Panc1 (cell line): ENCODE measurements around the gene BPNT1.

ENCODE experiments used
- CTCF ChIP-seq: fragments of 450-650 bp; IDR thresholded peaks from 2 replicates; pipeline ENCODE4 v1.5.1; 2017; ENCODE audit warnings: mild to moderate bottlenecking
- POLR2AphosphoS5 ChIP-seq: IDR thresholded peaks from 2 replicates; pipeline ENCODE4 v1.6.1; 2012; ENCODE audit warnings: mild to moderate bottlenecking, low read depth, low read length, moderate library complexity
- SIN3A ChIP-seq: IDR thresholded peaks from 2 replicates; pipeline ENCODE4 v1.6.1; 2012; ENCODE audit warnings: low read depth, mild to moderate bottlenecking, low read length, moderate library complexity, borderline replicate concordance; ENCODE audit not compliant: insufficient read depth
- TCF7L2 ChIP-seq: IDR thresholded peaks from 2 replicates; pipeline ENCODE4 v1.6.1; 2011; ENCODE audit warnings: mild to moderate bottlenecking, low read depth, low read length, inconsistent platforms
- TF ChIP-seq, protein P1 (sequence below), 2 experiments: IDR thresholded peaks; 2 replicates each; pipeline ENCODE4 v1.6.1; 2011 to 2012; ENCODE audit warnings: low read depth in 2 of 2, control low read depth in 1 of 2, low read length in 1 of 2, mild to moderate bottlenecking in 1 of 2, moderate library complexity in 1 of 2; ENCODE audit not compliant: insufficient read depth in 1 of 2

- TF ChIP-seq CTCF (no peak), SIN3A (no peak), POLR2AphosphoS5 (no peak), TCF7L2 (no peak)
- TF ChIP-seq, protein P1, sequence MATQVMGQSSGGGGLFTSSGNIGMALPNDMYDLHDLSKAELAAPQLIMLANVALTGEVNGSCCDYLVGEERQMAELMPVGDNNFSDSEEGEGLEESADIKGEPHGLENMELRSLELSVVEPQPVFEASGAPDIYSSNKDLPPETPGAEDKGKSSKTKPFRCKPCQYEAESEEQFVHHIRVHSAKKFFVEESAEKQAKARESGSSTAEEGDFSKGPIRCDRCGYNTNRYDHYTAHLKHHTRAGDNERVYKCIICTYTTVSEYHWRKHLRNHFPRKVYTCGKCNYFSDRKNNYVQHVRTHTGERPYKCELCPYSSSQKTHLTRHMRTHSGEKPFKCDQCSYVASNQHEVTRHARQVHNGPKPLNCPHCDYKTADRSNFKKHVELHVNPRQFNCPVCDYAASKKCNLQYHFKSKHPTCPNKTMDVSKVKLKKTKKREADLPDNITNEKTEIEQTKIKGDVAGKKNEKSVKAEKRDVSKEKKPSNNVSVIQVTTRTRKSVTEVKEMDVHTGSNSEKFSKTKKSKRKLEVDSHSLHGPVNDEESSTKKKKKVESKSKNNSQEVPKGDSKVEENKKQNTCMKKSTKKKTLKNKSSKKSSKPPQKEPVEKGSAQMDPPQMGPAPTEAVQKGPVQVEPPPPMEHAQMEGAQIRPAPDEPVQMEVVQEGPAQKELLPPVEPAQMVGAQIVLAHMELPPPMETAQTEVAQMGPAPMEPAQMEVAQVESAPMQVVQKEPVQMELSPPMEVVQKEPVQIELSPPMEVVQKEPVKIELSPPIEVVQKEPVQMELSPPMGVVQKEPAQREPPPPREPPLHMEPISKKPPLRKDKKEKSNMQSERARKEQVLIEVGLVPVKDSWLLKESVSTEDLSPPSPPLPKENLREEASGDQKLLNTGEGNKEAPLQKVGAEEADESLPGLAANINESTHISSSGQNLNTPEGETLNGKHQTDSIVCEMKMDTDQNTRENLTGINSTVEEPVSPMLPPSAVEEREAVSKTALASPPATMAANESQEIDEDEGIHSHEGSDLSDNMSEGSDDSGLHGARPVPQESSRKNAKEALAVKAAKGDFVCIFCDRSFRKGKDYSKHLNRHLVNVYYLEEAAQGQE (IDR thresholded peaks at IDR 0.05; ENCODE audit: insufficient read depth in 1 of 2, low read depth in 2 of 2, low read length in 1 of 2), result no peak
Observed at GRCh38 chr1:220031287-220031686, 58.3 kb downstream of the BPNT1 start.
